Measurements from ENCODE around the gene TAF10.

TAF10 gene

GRCh38 chr11:6615882-6616585, 4.0 kb upstream of the TAF10 start:
- Histone ChIP-seq H3F3A (ENCODE audit: insufficient read depth, low read length) (peaks cover 11% of the 10 kb centered on the region), H3K79me2 (ENCODE audit: low read length) (peaks cover 22% of the 10 kb centered on the region), H2AFZ (ENCODE audit: low read length) (no peak overlapping the region), H3K9me2 (replicated peaks; ENCODE audit: insufficient read depth, low read length) (no peaks in the 10 kb centered on the region), H4K20me1 (ENCODE audit: insufficient read depth, low read length) (no peaks in the 10 kb centered on the region), H3K4me2 (ENCODE audit: low read depth, low read length) (no peak overlapping the region), H3K4me3 (ENCODE audit: low read length) (no peak overlapping the region), H3K36me3 (replicated peaks; ENCODE audit: insufficient read depth, low read length) (no peaks in the 10 kb centered on the region), H3K9me3 (replicated peaks; ENCODE audit: insufficient read depth, low read length) (no peaks in the 10 kb centered on the region), H3K27ac (ENCODE audit: low read length) (no peak overlapping the region), H3K9ac (ENCODE audit: low read length) (no peak overlapping the region), H3K4me1 (ENCODE audit: low read length) (peaks cover 14% of the 10 kb centered on the region; the same call in 1 of the 2 replicates), H3K27me3 (replicated peaks; ENCODE audit: insufficient read depth, low read length) (no peaks in the 10 kb centered on the region)
- no peak for DNase-seq
- TF ChIP-seq EZH2phosphoT487 (IDR thresholded peaks at IDR 0.05; ENCODE audit: low read length), result no peak
- TF ChIP-seq EZH2 (optimal IDR thresholded peaks at IDR 0.05; ENCODE audit: low read depth, low read length), result no peak
- no peak for TF ChIP-seq CTCF (IDR thresholded peaks at IDR 0.05; ENCODE audit: low read length)

DNA sequence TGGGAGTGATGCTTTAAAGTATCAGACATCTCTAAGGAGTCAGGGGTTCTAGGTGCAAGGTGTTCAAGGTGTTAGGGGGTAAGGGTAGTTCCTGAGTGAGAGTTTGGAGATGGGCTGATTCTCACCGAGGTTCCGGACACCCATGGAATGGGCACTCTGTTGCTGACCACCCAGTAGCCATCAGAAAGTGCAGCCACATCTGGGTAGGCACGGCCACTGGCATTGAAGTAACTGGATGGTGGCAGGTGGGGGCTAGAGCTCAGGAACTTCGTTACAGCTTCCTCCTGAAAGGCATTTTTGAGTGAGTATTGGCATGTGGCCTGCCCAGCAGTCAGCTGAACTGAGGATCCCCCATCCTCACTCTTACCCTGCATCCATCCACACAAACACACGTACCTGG, 3.0 kb upstream of the TAF10 start:
- no peak overlapping the region for H3K9ac ChIP-seq (ENCODE audit: low read length)
- H3K4me3 ChIP-seq (ENCODE audit: low read length), result no peak overlapping the region
- H2AFZ ChIP-seq (ENCODE audit: low read length), result no peak overlapping the region
- no peaks in the 10 kb centered on the region for H3K9me3 ChIP-seq (replicated peaks; ENCODE audit: insufficient read depth, low read length)
- DNase-seq, result no peak
- peaks cover 18% of the 10 kb centered on the region; the same call in 1 of the 2 replicates for H3K4me1 ChIP-seq (ENCODE audit: low read length)
- TF ChIP-seq EZH2 (optimal IDR thresholded peaks at IDR 0.05; ENCODE audit: low read depth, low read length) (no peak), CTCF (IDR thresholded peaks at IDR 0.05; ENCODE audit: low read length) (no peak)
- H3K79me2 ChIP-seq (ENCODE audit: low read length), result peaks cover 28% of the 10 kb centered on the region
- no peaks in the 10 kb centered on the region for H3K36me3 ChIP-seq (replicated peaks; ENCODE audit: insufficient read depth, low read length)
- H3F3A ChIP-seq (ENCODE audit: insufficient read depth, low read length), result peaks cover 11% of the 10 kb centered on the region
- no peaks in the 10 kb centered on the region for H3K27me3 ChIP-seq (replicated peaks; ENCODE audit: insufficient read depth, low read length)
- no peaks in the 10 kb centered on the region for H4K20me1 ChIP-seq (ENCODE audit: insufficient read depth, low read length)
- no peak overlapping the region for H3K27ac ChIP-seq (ENCODE audit: low read length)
- H3K9me2 ChIP-seq (replicated peaks; ENCODE audit: insufficient read depth, low read length), result no peaks in the 10 kb centered on the region
- H3K4me2 ChIP-seq (ENCODE audit: low read depth, low read length), result no peak overlapping the region

DNA sequence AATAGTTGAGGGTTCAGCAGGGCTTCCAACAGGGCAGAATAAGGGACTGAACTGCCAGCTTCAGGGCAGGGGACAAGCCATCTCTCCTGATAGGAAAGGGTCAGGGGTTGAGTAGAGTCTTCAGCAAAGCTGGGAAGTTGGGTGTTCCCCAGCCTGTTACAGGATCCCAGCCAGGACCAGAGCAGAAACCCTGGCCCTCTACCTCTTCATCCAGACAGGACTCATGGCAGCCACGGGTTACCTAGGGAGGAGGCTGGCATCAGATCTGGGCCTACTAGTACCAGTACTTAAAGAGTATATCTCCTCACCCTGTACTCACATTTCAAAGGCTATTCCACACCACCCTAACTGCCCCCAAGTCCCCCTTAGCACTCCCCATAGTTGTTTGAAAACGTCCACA, 2.4 kb upstream of the TAF10 start:
- Histone ChIP-seq H3K27me3 (replicated peaks; ENCODE audit: insufficient read depth, low read length) (no peaks in the 10 kb centered on the region), H3K4me2 (ENCODE audit: low read depth, low read length) (no peak overlapping the region), H3K4me3 (ENCODE audit: low read length) (no peak overlapping the region), H3K79me2 (ENCODE audit: low read length) (peaks cover 28% of the 10 kb centered on the region), H3K9me2 (replicated peaks; ENCODE audit: insufficient read depth, low read length) (no peaks in the 10 kb centered on the region), H2AFZ (ENCODE audit: low read length) (no peak overlapping the region), H3K9me3 (replicated peaks; ENCODE audit: insufficient read depth, low read length) (no peaks in the 10 kb centered on the region), H3F3A (ENCODE audit: insufficient read depth, low read length) (peaks cover 11% of the 10 kb centered on the region), H3K27ac (ENCODE audit: low read length) (no peak overlapping the region), H3K4me1 (ENCODE audit: low read length) (peaks cover 18% of the 10 kb centered on the region; the same call in 1 of the 2 replicates), H4K20me1 (ENCODE audit: insufficient read depth, low read length) (no peaks in the 10 kb centered on the region), H3K9ac (ENCODE audit: low read length) (no peak overlapping the region), H3K36me3 (replicated peaks; ENCODE audit: insufficient read depth, low read length) (no peaks in the 10 kb centered on the region)
- no peak for TF ChIP-seq CTCF (IDR thresholded peaks at IDR 0.05; ENCODE audit: low read length)
- TF ChIP-seq EZH2 (optimal IDR thresholded peaks at IDR 0.05; ENCODE audit: low read depth, low read length), result no peak
- TF ChIP-seq EZH2phosphoT487 (IDR thresholded peaks at IDR 0.05; ENCODE audit: low read length), result no peak
- no peak for DNase-seq
